ENCODE measurements around the gene RFT1.
A peak's percentile ranks its signal among the peaks of the same experiment; 100 is the strongest.

RFT1 gene

DNA sequence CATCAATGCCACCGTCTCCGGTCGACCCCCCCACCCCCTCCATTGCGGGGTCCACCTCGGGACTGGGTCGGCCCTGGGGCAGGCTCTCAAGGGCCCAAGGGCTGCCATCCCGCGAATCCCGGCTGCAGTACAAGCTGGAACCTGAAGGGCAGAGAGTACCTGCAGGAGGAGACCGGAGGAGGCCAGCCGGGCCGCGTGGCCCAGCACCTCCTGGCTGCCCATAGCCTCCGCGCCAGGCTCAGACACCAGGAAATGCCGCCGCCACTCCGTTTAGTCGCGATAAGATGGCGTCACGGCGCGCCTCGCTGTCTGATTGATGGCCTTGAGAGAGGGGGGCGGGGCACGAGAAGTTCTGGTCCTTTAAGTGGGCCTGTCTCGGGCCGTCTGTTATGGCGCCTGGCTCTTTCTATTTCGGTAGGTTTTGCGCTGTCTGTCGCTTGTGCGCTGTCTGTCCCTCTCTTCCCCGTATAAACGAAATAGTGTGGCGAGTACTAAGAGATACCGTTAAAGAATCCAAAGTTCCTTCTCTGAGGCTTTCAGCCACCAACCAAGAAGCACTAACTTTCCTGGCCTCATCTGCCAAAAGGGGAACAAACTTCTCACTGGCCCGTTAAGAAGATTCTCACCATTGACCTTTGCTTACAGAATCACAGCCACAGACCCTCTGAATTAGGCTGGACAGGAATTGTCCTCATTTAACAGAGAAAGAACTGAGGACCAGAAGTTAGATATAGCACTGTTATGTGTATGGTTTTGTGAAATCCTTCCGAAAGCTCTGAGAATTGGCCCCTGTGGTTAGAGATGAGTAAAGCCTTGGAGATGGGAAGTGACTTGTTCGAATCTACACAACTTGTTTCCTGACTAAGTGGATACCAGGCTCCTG lies at the start of gene RFT1:
TSS of gene RFT1 (minus strand) at position 257 of the 883 bp plus-strand sequence. CDS start at position 222, 35 bp downstream.
- peak within 1 kb of the TSS; percentile 100 for H3K4me3 ChIP-seq (ENCODE audit: low read depth, low read length)
- TF ChIP-seq, protein P1, sequence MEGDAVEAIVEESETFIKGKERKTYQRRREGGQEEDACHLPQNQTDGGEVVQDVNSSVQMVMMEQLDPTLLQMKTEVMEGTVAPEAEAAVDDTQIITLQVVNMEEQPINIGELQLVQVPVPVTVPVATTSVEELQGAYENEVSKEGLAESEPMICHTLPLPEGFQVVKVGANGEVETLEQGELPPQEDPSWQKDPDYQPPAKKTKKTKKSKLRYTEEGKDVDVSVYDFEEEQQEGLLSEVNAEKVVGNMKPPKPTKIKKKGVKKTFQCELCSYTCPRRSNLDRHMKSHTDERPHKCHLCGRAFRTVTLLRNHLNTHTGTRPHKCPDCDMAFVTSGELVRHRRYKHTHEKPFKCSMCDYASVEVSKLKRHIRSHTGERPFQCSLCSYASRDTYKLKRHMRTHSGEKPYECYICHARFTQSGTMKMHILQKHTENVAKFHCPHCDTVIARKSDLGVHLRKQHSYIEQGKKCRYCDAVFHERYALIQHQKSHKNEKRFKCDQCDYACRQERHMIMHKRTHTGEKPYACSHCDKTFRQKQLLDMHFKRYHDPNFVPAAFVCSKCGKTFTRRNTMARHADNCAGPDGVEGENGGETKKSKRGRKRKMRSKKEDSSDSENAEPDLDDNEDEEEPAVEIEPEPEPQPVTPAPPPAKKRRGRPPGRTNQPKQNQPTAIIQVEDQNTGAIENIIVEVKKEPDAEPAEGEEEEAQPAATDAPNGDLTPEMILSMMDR (IDR thresholded peaks at IDR 0.05; ENCODE audit: low read depth, low read length): no peak
- TF ChIP-seq POLR2A (IDR thresholded peaks at IDR 0.05; ENCODE audit: extremely low read depth, insufficient read length) (peak; percentile 80), MYC (IDR thresholded peaks at IDR 0.05; ENCODE audit: low read depth, low read length) (peak; percentile 87)
- TF ChIP-seq, protein P2, sequence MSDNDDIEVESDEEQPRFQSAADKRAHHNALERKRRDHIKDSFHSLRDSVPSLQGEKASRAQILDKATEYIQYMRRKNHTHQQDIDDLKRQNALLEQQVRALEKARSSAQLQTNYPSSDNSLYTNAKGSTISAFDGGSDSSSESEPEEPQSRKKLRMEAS (IDR thresholded peaks at IDR 0.05; ENCODE audit: low read depth, low read length): peak; percentile 84
- DNase-seq (ENCODE audit: low read depth): peak; percentile 96

DNA sequence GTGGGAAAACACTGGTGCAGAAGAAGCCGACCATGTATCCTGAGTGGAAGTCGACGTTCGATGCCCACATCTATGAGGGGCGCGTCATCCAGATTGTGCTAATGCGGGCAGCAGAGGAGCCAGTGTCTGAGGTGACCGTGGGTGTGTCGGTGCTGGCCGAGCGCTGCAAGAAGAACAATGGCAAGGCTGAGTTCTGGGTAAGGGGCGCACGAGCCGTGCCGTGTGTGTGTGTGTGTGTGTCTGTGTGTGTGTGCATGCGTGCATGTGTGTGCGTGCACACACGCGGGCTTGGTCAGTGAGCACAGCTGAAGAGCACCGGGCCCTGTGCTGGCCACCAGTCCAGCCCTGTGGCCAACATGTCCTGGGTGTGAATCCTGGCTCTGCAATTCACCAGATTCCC lies 49.3 kb upstream of the RFT1 start:
- no peak for TF ChIP-seq MYC (IDR thresholded peaks at IDR 0.05; ENCODE audit: low read depth, low read length)
- TF ChIP-seq, protein P1 (IDR thresholded peaks at IDR 0.05; ENCODE audit: low read depth, low read length): no peak
- TF ChIP-seq, protein P2 (IDR thresholded peaks at IDR 0.05; ENCODE audit: low read depth, low read length): no peak
- TF ChIP-seq POLR2A (IDR thresholded peaks at IDR 0.05; ENCODE audit: extremely low read depth, insufficient read length): no peak
- no peak for DNase-seq (ENCODE audit: low read depth)
- no peak overlapping the region for H3K4me3 ChIP-seq (ENCODE audit: low read depth, low read length)

- no peak for DNase-seq (ENCODE audit: low read depth)
- no peak overlapping the region for H3K4me3 ChIP-seq (ENCODE audit: low read depth, low read length)
- no peak for TF ChIP-seq MYC (IDR thresholded peaks at IDR 0.05; ENCODE audit: low read depth, low read length)
- TF ChIP-seq POLR2A (IDR thresholded peaks at IDR 0.05; ENCODE audit: extremely low read depth, insufficient read length): no peak
- TF ChIP-seq, protein P1 (IDR thresholded peaks at IDR 0.05; ENCODE audit: low read depth, low read length): no peak
- TF ChIP-seq, protein P2 (IDR thresholded peaks at IDR 0.05; ENCODE audit: low read depth, low read length): no peak
Measured at GRCh38 chr3:53178246-53178645, 48.0 kb upstream of the RFT1 start.

GRCh38 chr3:53175613-53176540 lies 45.6 kb upstream of the RFT1 start:
- DNase-seq (ENCODE audit: low read depth): no peak
- H3K4me3 ChIP-seq (ENCODE audit: low read depth, low read length): no peak overlapping the region
- TF ChIP-seq, protein P2 (IDR thresholded peaks at IDR 0.05; ENCODE audit: low read depth, low read length): no peak
- no peak for TF ChIP-seq MYC (IDR thresholded peaks at IDR 0.05; ENCODE audit: low read depth, low read length)
- no peak for TF ChIP-seq POLR2A (IDR thresholded peaks at IDR 0.05; ENCODE audit: extremely low read depth, insufficient read length)
- TF ChIP-seq, protein P1 (IDR thresholded peaks at IDR 0.05; ENCODE audit: low read depth, low read length): no peak

DNA sequence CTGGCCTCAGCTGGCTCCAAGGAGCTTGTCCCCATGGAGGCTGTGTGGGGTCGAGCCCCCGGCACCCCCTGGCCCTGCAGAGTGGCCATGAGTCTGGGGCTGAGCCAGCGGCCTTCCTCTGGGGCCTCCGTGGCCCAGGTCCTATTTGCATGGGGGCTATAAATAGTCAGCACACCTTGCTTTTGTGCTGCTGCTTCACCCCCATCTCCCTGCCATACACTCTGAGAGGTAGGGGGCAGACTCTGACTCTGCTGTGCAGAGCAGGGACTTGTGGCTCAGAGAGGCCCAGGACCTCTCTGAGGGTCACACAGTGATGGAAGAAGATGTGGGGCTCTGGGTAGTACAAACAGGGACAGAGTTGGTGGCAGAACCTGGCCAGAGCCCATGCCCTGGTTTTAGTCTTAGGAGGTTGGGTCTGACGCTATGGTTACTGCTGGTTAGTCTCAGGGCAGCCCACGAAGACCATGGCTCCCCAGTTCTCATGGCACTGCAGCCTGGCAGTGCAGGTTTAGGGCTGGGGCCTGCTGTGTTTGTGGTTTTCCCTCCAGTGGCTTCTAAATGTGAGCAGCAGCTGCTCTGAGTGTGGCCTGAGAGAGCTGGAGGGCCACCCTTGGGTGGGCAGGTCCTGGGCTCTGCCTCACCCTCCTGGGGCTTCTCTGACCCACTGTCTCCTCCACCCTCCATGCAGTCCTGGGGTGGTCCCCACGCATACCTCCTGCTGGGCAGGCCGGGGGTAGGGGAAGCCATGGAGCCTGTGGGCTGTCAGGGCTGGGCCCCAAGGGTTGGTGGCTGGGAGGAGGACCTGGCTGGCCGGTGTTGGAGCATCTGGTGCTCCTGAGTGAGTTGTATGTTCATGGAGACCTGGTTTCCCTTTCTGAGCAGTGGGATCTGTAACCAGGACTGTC lies 44.4 kb upstream of the RFT1 start:
- H3K4me3 ChIP-seq (ENCODE audit: low read depth, low read length): no peak overlapping the region
- TF ChIP-seq, protein P2 (IDR thresholded peaks at IDR 0.05; ENCODE audit: low read depth, low read length): no peak
- no peak for TF ChIP-seq POLR2A (IDR thresholded peaks at IDR 0.05; ENCODE audit: extremely low read depth, insufficient read length)
- no peak for TF ChIP-seq MYC (IDR thresholded peaks at IDR 0.05; ENCODE audit: low read depth, low read length)
- TF ChIP-seq, protein P1 (IDR thresholded peaks at IDR 0.05; ENCODE audit: low read depth, low read length): no peak
- peak; percentile 63 for DNase-seq (ENCODE audit: low read depth)
